A673 (cell line): ENCODE data around the gene PRF1. TPM values are rescaled to one million over a fixed set of nuclear protein-coding genes. Genes with fewer than 3 reads are reported as not detected.

Source experiments
- BruUV-seq: library from RNA; stranded (reverse); fragments of 400-500 nt; replicated peaks from 2 replicates; lab custom pipeline; 2021; lab: Mats Ljungman, UMichigan
- CTCF ChIA-PET: fragments of 300-600 bp; sonication (Branson Sonifier 250); formaldehyde crosslinking; loops from one replicate; lab custom pipeline; 2022; ENCODE audit warnings: antibody characterized with exemption; lab: Charles Lee
- POLR2A ChIA-PET: fragments of 300-600 bp; sonication (Branson Sonifier 250); formaldehyde crosslinking; loops from one replicate; lab custom pipeline; 2022; ENCODE audit warnings: antibody characterized with exemption; ENCODE audit not compliant: low non-redundant PET; lab: Charles Lee
- DNase-seq: peaks from one replicate; pipeline ENCODE4 v3.0.0-alpha.2; 2015; ENCODE audit warnings: low spot score
- H3K27ac ChIP-seq: fragments of 200-600 bp; sonication (generic); 2 replicates; pipeline ENCODE4 v1.5.1; 2016; ENCODE audit warnings: mixed run types, low read depth, mild to moderate bottlenecking, mixed read lengths, antibody characterized with exemption, low read length; ENCODE audit not compliant: poor library complexity, severe bottlenecking
- H3K27me3 ChIP-seq: fragments of 200-600 bp; sonication (generic); replicated peaks from 2 replicates; pipeline ENCODE4 v1.6.1; 2017; ENCODE audit warnings: mixed run types, low read depth, mild to moderate bottlenecking, mixed read lengths, antibody characterized with exemption, low read length; ENCODE audit not compliant: insufficient read depth, poor library complexity
- H3K36me3 ChIP-seq: fragments of 200-600 bp; sonication (generic); 2 replicates; pipeline ENCODE4 v1.6.1; 2016; ENCODE audit warnings: mixed run types, mild to moderate bottlenecking, mixed read lengths, antibody characterized with exemption, low read length; ENCODE audit not compliant: insufficient read depth, poor library complexity, severe bottlenecking
- H3K4me1 ChIP-seq: fragments of 200-600 bp; sonication (generic); 2 replicates; pipeline ENCODE4 v1.6.1; 2017; ENCODE audit warnings: mixed run types, mild to moderate bottlenecking, mixed read lengths, antibody characterized with exemption, low read length; ENCODE audit not compliant: insufficient read depth, poor library complexity, severe bottlenecking
- H3K4me3 ChIP-seq: fragments of 200-600 bp; sonication (generic); 2 replicates; pipeline ENCODE4 v1.5.1; 2016; ENCODE audit warnings: low read depth, mixed run types, mild to moderate bottlenecking, mixed read lengths, low read length; ENCODE audit not compliant: poor library complexity, severe bottlenecking
- H3K9me3 ChIP-seq: fragments of 200-600 bp; sonication (generic); 2 replicates; pipeline ENCODE4 v1.6.1; 2016; ENCODE audit warnings: mixed run types, low read depth, mild to moderate bottlenecking, mixed read lengths, antibody characterized with exemption, low read length; ENCODE audit not compliant: poor library complexity, severe bottlenecking
- EZH2 ChIP-seq: fragments of 200-600 bp; sonication (generic); IDR thresholded peaks from 2 replicates; pipeline ENCODE4 v1.6.1; 2017; ENCODE audit warnings: borderline replicate concordance, low read depth, mild to moderate bottlenecking, mixed read lengths, antibody characterized with exemption, low read length; ENCODE audit not compliant: poor library complexity, severe bottlenecking
- intact Hi-C: fragments of 100-400 bp; cut with micrococcal nuclease; formaldehyde crosslinking; loops from one replicate; pipeline ENCODE4 v1.10.0; 2022; ENCODE audit not compliant: unreplicated experiment
- total RNA-seq: library from RNA; stranded (reverse); gene quantifications from 2 replicates; pipeline ENCODE4 v1.2.3, GENCODE V29; 2021
- TF ChIP-seq, protein P1 (sequence below): fragments of 300-800, 200-600 bp; sonication (generic); conservative IDR thresholded peaks from 2 replicates; pipeline ENCODE4 v1.5.1; 2017; ENCODE audit warnings: low read depth, mild to moderate bottlenecking, antibody characterized with exemption, low read length, moderate library complexity, mixed read lengths

PRF1 gene
- total RNA-seq, 1 experiment from 2014 or later: not detected

DNA sequence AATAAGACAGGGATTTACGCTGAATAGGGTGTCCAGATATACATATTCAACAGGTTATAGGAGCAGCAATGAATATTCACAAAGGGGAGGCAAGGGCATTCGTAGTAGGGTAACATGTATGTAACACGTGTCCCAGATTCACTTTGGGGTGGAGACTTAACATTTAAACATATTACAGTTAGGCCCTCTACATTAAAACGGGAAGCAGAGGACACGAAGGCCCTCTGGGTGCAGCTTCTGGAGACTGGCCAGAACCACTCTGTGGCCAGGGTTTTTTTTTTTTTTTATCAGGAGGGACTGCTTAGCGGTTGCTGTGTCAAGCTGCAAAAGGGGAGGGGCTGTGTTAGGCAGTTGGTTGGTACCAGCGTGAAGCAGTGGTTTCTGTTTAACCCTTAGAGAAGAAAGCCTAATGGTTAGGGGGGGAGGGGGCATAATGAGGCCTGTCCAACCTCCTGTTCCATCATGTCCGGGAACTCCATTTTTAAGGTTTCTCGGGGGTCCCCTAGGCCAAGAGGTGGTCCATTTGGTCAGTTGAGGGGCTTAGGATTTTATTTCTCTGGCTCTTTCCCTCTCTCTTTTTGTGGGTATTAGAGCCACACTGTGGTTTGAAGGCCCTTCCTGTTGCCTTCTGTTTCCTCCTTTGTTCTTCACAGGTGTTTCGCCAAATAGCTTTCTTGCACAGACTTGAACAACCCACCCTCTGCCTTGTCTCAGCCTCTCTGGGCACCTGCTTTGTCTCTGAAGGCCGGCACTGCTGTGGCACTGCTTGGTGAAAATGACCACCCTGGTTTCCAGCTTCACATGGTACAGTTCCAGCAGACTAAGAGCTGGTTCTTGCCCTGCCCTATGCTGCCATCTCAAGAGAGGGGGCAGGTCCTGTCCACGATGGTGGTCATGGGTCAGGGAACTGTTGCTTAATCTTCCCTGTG is 26.4 kb downstream of the PRF1 start:
- ChIA-PET POLR2A (no interaction called here), CTCF (interaction anchor here (0.7 kb wide), 1 partner anchor 775 kb away, joined by 3 read pairs; no protein-coding TSS in a partner anchor)
- DNase-seq: peak; percentile 39
- Histone ChIP-seq H3K9me3 (no peaks in the 10 kb centered on the region), H3K27me3 (no peaks in the 10 kb centered on the region), H3K36me3 (no peaks in the 10 kb centered on the region), H3K4me3 (no peak overlapping the region), H3K4me1 (peaks cover 4% of the 10 kb centered on the region), H3K27ac (no peak overlapping the region)
- BruUV-seq: no TSS peak
- TF ChIP-seq, protein P1, sequence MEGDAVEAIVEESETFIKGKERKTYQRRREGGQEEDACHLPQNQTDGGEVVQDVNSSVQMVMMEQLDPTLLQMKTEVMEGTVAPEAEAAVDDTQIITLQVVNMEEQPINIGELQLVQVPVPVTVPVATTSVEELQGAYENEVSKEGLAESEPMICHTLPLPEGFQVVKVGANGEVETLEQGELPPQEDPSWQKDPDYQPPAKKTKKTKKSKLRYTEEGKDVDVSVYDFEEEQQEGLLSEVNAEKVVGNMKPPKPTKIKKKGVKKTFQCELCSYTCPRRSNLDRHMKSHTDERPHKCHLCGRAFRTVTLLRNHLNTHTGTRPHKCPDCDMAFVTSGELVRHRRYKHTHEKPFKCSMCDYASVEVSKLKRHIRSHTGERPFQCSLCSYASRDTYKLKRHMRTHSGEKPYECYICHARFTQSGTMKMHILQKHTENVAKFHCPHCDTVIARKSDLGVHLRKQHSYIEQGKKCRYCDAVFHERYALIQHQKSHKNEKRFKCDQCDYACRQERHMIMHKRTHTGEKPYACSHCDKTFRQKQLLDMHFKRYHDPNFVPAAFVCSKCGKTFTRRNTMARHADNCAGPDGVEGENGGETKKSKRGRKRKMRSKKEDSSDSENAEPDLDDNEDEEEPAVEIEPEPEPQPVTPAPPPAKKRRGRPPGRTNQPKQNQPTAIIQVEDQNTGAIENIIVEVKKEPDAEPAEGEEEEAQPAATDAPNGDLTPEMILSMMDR: no peak
- no peak for TF ChIP-seq EZH2
- intact Hi-C loops: no loop called here

DNA sequence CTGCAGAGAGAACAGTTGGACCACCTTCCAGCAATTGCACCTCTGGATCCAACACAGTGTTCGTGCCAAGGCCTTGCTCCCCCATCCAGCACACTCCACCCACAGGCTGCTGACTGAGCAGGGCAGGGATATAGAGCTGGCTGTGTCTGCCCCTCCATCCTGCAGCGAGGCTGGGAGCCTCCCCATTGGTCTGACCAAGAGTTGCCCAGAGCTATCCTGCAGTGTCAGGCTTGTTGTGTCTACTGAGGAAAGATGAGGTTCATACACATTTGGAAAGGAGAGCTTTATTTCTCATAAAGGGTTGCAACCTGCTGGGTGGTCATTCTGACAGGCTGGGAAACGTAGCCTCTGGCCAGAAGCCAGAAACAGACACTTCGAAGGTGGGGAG is 27.1 kb downstream of the PRF1 start:
- TF ChIP-seq, protein P1: no peak
- no peak for TF ChIP-seq EZH2
- POLR2A ChIA-PET: no interaction called here
- intact Hi-C loops: no loop called here
- CTCF ChIA-PET: no interaction called here
- no TSS peak for BruUV-seq
- H3K9me3 ChIP-seq: no peaks in the 10 kb centered on the region
- peaks cover 4% of the 10 kb centered on the region for H3K4me1 ChIP-seq
- H3K27me3 ChIP-seq: no peaks in the 10 kb centered on the region
- H3K27ac ChIP-seq: no peak overlapping the region
- H3K36me3 ChIP-seq: no peaks in the 10 kb centered on the region
- no peak overlapping the region for H3K4me3 ChIP-seq
- DNase-seq: no peak

DNA sequence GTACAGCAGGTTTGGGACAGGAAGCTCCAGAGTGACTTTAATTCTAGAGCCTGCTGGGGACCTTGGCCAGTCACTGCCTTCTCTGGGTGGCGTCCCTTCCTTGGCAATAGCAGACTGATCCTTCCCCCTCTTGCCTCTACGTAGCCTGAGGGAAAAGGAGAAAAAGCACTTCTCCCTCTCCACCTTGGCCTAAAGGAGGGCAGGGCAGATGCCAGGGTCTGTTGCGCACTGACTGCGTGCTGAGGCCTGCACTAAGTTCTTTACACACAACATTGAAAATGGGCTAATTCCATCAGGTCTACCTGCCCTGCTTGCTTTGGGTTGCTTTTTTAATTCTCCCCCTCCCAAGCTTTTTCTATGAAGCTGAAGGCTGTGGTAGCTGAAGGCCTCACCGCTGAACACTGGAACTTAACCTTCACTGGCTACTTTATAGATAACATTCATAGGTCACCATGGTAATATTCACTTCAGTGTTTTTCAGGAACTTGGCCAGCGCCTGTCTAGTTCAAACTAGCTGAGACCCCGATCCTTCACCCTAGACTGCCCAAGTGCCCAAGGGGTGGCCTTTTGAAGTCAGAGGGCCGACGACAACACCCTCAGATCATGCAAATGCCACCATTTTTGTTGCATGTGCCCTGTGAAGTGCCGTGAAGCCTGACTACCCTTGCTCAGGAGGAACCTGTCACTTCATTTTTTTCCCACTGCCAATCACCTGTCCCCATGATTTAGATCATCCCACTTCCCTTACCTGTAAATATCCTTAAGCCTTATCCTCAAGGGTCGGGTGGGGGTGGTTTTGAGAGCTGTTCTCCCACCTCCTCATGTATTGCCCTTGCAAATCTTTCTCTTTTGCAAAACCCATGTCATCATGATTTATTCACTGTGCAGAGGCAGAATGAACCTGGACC is 28.7 kb downstream of the PRF1 start:
- POLR2A ChIA-PET: no interaction called here

More for the DNA sequence above, 28.7 kb downstream of the PRF1 start:
- no peak for DNase-seq
- peaks cover 4% of the 10 kb centered on the region for H3K4me1 ChIP-seq
- H3K4me3 ChIP-seq: no peak overlapping the region
- CTCF ChIA-PET: no interaction called here
- H3K36me3 ChIP-seq: no peaks in the 10 kb centered on the region
- no TSS peak for BruUV-seq
- H3K27ac ChIP-seq: no peak overlapping the region
- no peaks in the 10 kb centered on the region for H3K9me3 ChIP-seq
- no peaks in the 10 kb centered on the region for H3K27me3 ChIP-seq
- TF ChIP-seq, protein P1: no peak
- TF ChIP-seq EZH2: no peak
- intact Hi-C loops: no loop called here
